Naive thymus-derived CD4-positive, alpha-beta T cell (primary cell): ENCODE measurements around the gene MAP2K5. TPM values are rescaled to one million over a fixed set of nuclear protein-coding genes. Genes with fewer than 3 reads are reported as not detected.

Experiments used
- ATAC-seq: fragments of 150-1000 bp; cut with Tn5 transposase; 2 replicates; pipeline ENCODE4 v1.10.0; 2021; ENCODE audit warnings: mild to moderate bottlenecking, moderate library complexity
- CTCF ChIA-PET: fragments of 350-600 bp; sonication (Branson Sonifier 250); formaldehyde crosslinking; loops from one replicate; lab custom pipeline; 2021; ENCODE audit warnings: antibody characterized with exemption; lab: Charles Lee
- POLR2A ChIA-PET: fragments of 350-600 bp; sonication (Branson Sonifier 250); formaldehyde crosslinking; loops from one replicate; lab custom pipeline; 2021; ENCODE audit warnings: antibody characterized with exemption, inconsistent platforms; lab: Charles Lee
- DNase-seq, 9 donors: peaks; one replicate each; pipeline versions ENCODE4 v3.0.0 to v3.0.0-alpha.2; 2020 to 2022; ENCODE audit warnings: mixed read lengths in 1 of 9
- H3K27ac ChIP-seq: one replicate; pipeline ENCODE4 v1.7.0; 2013; ENCODE audit warnings: mild to moderate bottlenecking, low read depth, low read length, moderate library complexity
- H3K27me3 ChIP-seq, 2 donors: one replicate each; pipeline ENCODE4 v1.7.0; 2013; ENCODE audit warnings: low read length in 2 of 2, mild to moderate bottlenecking in 2 of 2, moderate library complexity in 2 of 2; ENCODE audit not compliant: control insufficient read depth in 2 of 2, insufficient read depth in 2 of 2
- H3K36me3 ChIP-seq, 3 experiments: 1 replicate in 2 of 3; 2 replicates in 1 of 3; pipeline ENCODE4 v1.7.0; 2013; ENCODE audit warnings: low read length in 3 of 3, mild to moderate bottlenecking in 3 of 3, moderate library complexity in 1 of 3; ENCODE audit not compliant: insufficient read depth in 3 of 3, control insufficient read depth in 2 of 3
- H3K4me1 ChIP-seq, 2 donors: one replicate each; pipeline ENCODE4 v1.7.0; 2013; ENCODE audit warnings: low read length in 2 of 2, mild to moderate bottlenecking in 2 of 2, moderate library complexity in 1 of 2; ENCODE audit not compliant: control insufficient read depth in 2 of 2, insufficient read depth in 2 of 2
- H3K4me3 ChIP-seq: 2 replicates; pipeline ENCODE4 v1.7.0; 2013; ENCODE audit warnings: mild to moderate bottlenecking, low read length
- H3K9me3 ChIP-seq, 3 experiments: 1 replicate in 2 of 3; 2 replicates in 1 of 3; pipeline ENCODE4 v1.7.0; 2013; ENCODE audit warnings: low read length in 3 of 3; ENCODE audit not compliant: control insufficient read depth in 2 of 3
- H3K27ac Mint-ChIP-seq, 9 donors: one replicate each; pipeline ENCODE4 v1.8.0; 2020 to 2022; ENCODE audit warnings: mixed read lengths in 9 of 9, mild to moderate bottlenecking in 8 of 9, moderate library complexity in 5 of 9, inconsistent platforms in 2 of 9
- H3K27me3 Mint-ChIP-seq, 5 donors: one replicate each; pipeline ENCODE4 v1.8.0; 2021 to 2022; ENCODE audit warnings: mixed read lengths in 5 of 5, mild to moderate bottlenecking in 1 of 5
- H3K36me3 Mint-ChIP-seq, 5 donors: one replicate each; pipeline ENCODE4 v1.8.0; 2020 to 2022; ENCODE audit warnings: mixed read lengths in 5 of 5, mild to moderate bottlenecking in 3 of 5, inconsistent platforms in 1 of 5
- H3K4me1 Mint-ChIP-seq, 7 donors: one replicate each; pipeline ENCODE4 v1.8.0; 2020 to 2022; ENCODE audit warnings: mixed read lengths in 7 of 7, mild to moderate bottlenecking in 3 of 7, inconsistent platforms in 1 of 7
- H3K4me3 Mint-ChIP-seq, 10 donors: one replicate each; pipeline ENCODE4 v1.8.0; 2020 to 2022; ENCODE audit warnings: mild to moderate bottlenecking in 10 of 10, mixed read lengths in 10 of 10, moderate library complexity in 6 of 10, inconsistent platforms in 2 of 10
- H3K9me3 Mint-ChIP-seq, 11 donors: one replicate each; pipeline ENCODE4 v1.8.0; 2020 to 2022; ENCODE audit warnings: mixed read lengths in 11 of 11, mild to moderate bottlenecking in 4 of 11, inconsistent platforms in 1 of 11, moderate library complexity in 1 of 11
- intact Hi-C, 2 donors: fragments of 100-400 bp; cut with micrococcal nuclease; formaldehyde crosslinking; loops; one replicate each; pipeline ENCODE4 v1.15.1; 2023
- polyA plus RNA-seq, 2 donors: library from polyadenylated mRNA; unstranded; fragments of 300-500 nt; fragmentation: Illumina TruSeq; gene quantifications; one replicate each; pipeline ENCODE4 v1.2.3, GENCODE V29; 2021
- total RNA-seq, 6 experiments: library from RNA in 5 of 6; stranded (reverse) in 5 of 6; gene quantifications; 1 replicate in 5 of 6; 2 replicates in 1 of 6; pipeline ENCODE4 v1.2.3 and lab custom pipeline; 2021 to 2026

Gene MAP2K5
- total and polyA plus RNA-seq, 7 experiments from 2014 or later: 22.7 to 43.4 (median 33.9) TPM

DNA sequence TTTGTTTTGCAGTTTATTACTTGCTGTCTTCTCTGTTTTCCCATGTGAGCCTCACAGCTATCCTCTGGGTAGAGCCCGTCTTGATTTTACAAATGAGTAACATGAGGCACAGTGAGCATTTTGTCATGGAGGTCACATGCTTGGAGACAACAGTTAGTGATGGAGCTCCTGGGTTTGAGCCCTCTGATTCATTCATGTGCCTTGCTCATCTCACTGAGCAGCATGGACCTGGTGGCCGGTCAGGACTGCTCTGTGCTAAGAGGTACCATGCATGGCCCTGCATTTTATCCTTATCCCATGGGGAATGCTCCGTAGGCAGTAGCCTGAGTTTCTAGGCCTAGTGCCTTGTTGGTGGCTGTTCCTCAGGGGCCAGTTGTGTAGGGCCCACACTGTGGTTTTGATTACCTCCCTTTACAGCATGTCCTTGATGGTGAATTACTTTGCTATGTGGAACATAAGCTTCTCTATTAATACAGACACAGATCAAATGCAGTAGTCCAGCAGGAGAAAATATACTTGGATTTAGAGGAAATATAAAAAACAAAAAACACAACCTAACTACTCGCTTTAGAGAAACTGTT, 35.6 kb downstream of the MAP2K5 start:
- no peaks in the 10 kb centered on the region for H3K36me3 ChIP-seq
- peaks cover 0 to 4% (median 0%) of the 10 kb centered on the region in 7 donors for H3K4me1 Mint-ChIP-seq
- H3K27ac Mint-ChIP-seq: no peak overlapping the region
- no peak overlapping the region for H3K4me3 Mint-ChIP-seq
- H3K9me3 Mint-ChIP-seq: no peaks in the 10 kb centered on the region
- intact Hi-C loops: no loop called here
- no peak overlapping the region for H3K27ac ChIP-seq
- H3K36me3 Mint-ChIP-seq: peaks cover 0 to 28% (median 14%) of the 10 kb centered on the region in 5 donors
- DNase-seq (no peak), ATAC-seq (no peak)
- ChIA-PET POLR2A (no interaction called here), CTCF (no interaction called here)
- H3K27me3 Mint-ChIP-seq: no peaks in the 10 kb centered on the region
- no peaks in the 10 kb centered on the region for H3K4me1 ChIP-seq
- no peaks in the 10 kb centered on the region for H3K9me3 ChIP-seq
- H3K27me3 ChIP-seq: no peaks in the 10 kb centered on the region
- no peak overlapping the region for H3K4me3 ChIP-seq

DNA sequence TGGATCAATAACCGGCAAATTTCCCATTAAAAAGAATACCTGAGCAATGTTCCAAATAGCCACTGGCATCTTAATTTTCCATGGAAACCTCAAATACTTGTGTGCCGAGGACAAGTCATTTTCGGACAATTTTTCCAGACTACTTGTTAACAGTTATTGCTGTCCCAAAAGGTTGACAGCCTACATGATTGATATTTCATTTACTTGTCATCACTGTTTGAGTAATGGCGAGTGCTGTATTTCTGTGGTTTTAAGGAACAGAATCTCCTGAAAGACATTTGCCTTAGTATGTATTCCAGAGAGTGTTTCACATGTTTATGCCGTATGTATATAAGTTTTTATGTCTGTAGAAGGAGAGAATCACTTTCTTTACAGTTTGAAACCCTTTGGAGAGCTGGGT, 36.7 kb downstream of the MAP2K5 start:
- no peaks in the 10 kb centered on the region for H3K4me1 ChIP-seq
- no peak overlapping the region for H3K27ac ChIP-seq
- H3K9me3 Mint-ChIP-seq: no peaks in the 10 kb centered on the region
- H3K27ac Mint-ChIP-seq: no peak overlapping the region
- ATAC-seq (no peak), DNase-seq (no peak)
- peaks cover 0 to 3% (median 0%) of the 10 kb centered on the region in 7 donors for H3K4me1 Mint-ChIP-seq
- no peaks in the 10 kb centered on the region for H3K27me3 Mint-ChIP-seq
- intact Hi-C loops: no loop called here
- CTCF ChIA-PET: no interaction called here
- H3K36me3 ChIP-seq: no peaks in the 10 kb centered on the region
- POLR2A ChIA-PET: no interaction called here
- no peaks in the 10 kb centered on the region for H3K27me3 ChIP-seq
- no peaks in the 10 kb centered on the region for H3K9me3 ChIP-seq
- no peak overlapping the region for H3K4me3 ChIP-seq
- H3K4me3 Mint-ChIP-seq: no peak overlapping the region
- peaks cover 0 to 23% (median 18%) of the 10 kb centered on the region in 5 donors for H3K36me3 Mint-ChIP-seq

DNA sequence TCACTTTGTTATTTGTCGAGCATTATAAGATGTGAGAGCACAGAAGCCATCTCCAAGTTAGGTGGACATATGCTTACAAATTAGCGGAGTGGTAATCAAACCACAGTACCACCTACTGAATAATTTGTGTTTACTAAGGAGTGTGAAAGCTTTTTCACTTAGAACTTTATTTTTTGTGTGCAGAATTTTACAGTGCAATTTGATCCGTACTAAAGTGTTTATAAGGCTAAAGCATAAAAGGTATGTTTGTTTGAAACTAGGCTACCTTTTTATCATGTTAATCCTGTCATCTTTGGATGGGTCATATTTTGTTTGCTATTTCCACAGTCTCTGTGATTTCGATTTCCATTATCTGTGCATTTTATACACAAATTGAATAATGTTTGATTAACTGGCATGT, 37.5 kb downstream of the MAP2K5 start:
- H3K9me3 ChIP-seq: no peaks in the 10 kb centered on the region
- Mint-ChIP-seq H3K9me3 (no peaks in the 10 kb centered on the region), H3K27me3 (no peaks in the 10 kb centered on the region), H3K36me3 (peaks cover 0 to 22% (median 18%) of the 10 kb centered on the region in 5 donors), H3K4me1 (peaks cover 0 to 3% (median 0%) of the 10 kb centered on the region in 7 donors), H3K27ac (no peak overlapping the region), H3K4me3 (no peak overlapping the region)
- H3K27me3 ChIP-seq: no peaks in the 10 kb centered on the region
- H3K36me3 ChIP-seq: no peaks in the 10 kb centered on the region
- CTCF ChIA-PET: no interaction called here
- ATAC-seq: no peak
- H3K27ac ChIP-seq: no peak overlapping the region
- H3K4me3 ChIP-seq: no peak overlapping the region
- H3K4me1 ChIP-seq: no peaks in the 10 kb centered on the region
- POLR2A ChIA-PET: no interaction called here
- DNase-seq: no peak
- intact Hi-C loops: no loop called here

DNA sequence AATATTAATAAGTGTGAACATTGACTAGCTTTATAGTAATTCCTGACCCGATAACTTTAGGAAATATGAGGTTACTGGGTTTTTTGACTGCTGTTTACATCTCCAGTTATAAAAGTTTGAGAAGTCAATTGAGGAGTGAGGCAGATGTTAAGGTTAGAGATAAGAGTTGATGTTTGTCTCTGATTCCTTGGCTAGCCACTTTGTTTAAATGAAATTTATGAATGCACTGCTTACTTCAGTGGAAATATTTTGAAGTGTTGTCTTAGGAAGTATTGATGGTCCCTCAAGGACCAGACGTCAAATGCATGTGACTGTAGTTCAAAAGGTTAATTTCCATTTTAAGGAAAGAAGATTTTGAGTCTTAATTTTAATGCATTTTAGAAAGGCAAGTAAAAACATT, 41.7 kb downstream of the MAP2K5 start:
- H3K4me3 ChIP-seq: no peak overlapping the region
- H3K36me3 Mint-ChIP-seq: peaks cover 12 to 50% (median 44%) of the 10 kb centered on the region in 5 donors
- H3K9me3 Mint-ChIP-seq: no peaks in the 10 kb centered on the region
- H3K4me3 Mint-ChIP-seq: no peak overlapping the region
- ChIA-PET CTCF (interaction anchor here (0.9 kb wide), 1 partner anchor 127 kb away, joined by 3 read pairs; no protein-coding TSS in a partner anchor), POLR2A (no interaction called here)
- ATAC-seq: no peak
- H3K9me3 ChIP-seq: no peaks in the 10 kb centered on the region
- H3K27me3 Mint-ChIP-seq: no peaks in the 10 kb centered on the region
- intact Hi-C loops: no loop called here
- peaks cover 0 to 23% (median 0%) of the 10 kb centered on the region in 3 experiments for H3K36me3 ChIP-seq
- H3K4me1 Mint-ChIP-seq: peaks cover 0 to 7% (median 0%) of the 10 kb centered on the region in 7 donors
- DNase-seq: no peak
- no peak overlapping the region for H3K27ac ChIP-seq
- no peaks in the 10 kb centered on the region for H3K4me1 ChIP-seq
- no peak overlapping the region for H3K27ac Mint-ChIP-seq
- H3K27me3 ChIP-seq: no peaks in the 10 kb centered on the region

- H3K36me3 Mint-ChIP-seq: peaks cover 12 to 52% (median 47%) of the 10 kb centered on the region in 5 donors
- no peak overlapping the region for H3K4me3 ChIP-seq
Measured at GRCh38 chr15:67585681-67586080, 43.2 kb downstream of the MAP2K5 start.

GRCh38 chr15:67587331-67587730, 44.8 kb downstream of the MAP2K5 start:
- Mint-ChIP-seq H3K4me3 (no peak overlapping the region), H3K9me3 (no peaks in the 10 kb centered on the region), H3K4me1 (peaks cover 0 to 7% (median 0%) of the 10 kb centered on the region in 7 donors), H3K27ac (no peak overlapping the region), H3K27me3 (no peaks in the 10 kb centered on the region), H3K36me3 (peaks cover 12 to 48% (median 43%) of the 10 kb centered on the region in 5 donors)
- intact Hi-C loops: no loop called here
- ChIA-PET POLR2A (no interaction called here), CTCF (interaction anchor here (0.6 kb wide), 1 partner anchor 23 kb away, joined by 3 read pairs; no protein-coding TSS in a partner anchor)
- Histone ChIP-seq H3K4me3 (no peak overlapping the region), H3K27me3 (no peaks in the 10 kb centered on the region), H3K9me3 (no peaks in the 10 kb centered on the region), H3K36me3 (peaks cover 0 to 28% (median 0%) of the 10 kb centered on the region in 3 experiments), H3K4me1 (no peaks in the 10 kb centered on the region), H3K27ac (no peak overlapping the region)
- DNase-seq: no peak
- no peak for ATAC-seq

More at GRCh38 chr15:67585681-67586080, 43.2 kb downstream of the MAP2K5 start:
- peaks cover 0 to 28% (median 0%) of the 10 kb centered on the region in 3 experiments for H3K36me3 ChIP-seq
- no peak overlapping the region for H3K27ac ChIP-seq
- DNase-seq (no peak), ATAC-seq (no peak)
- H3K4me1 ChIP-seq: no peaks in the 10 kb centered on the region
- Mint-ChIP-seq H3K27ac (no peak overlapping the region), H3K4me3 (no peak overlapping the region), H3K27me3 (no peaks in the 10 kb centered on the region), H3K4me1 (peaks cover 0 to 7% (median 0%) of the 10 kb centered on the region in 7 donors), H3K9me3 (no peaks in the 10 kb centered on the region)
- intact Hi-C loops: no loop called here
- H3K27me3 ChIP-seq: no peaks in the 10 kb centered on the region
- CTCF ChIA-PET: no interaction called here
- POLR2A ChIA-PET: no interaction called here
- no peaks in the 10 kb centered on the region for H3K9me3 ChIP-seq

- Mint-ChIP-seq H3K27ac (no peak overlapping the region), H3K4me3 (no peak overlapping the region), H3K27me3 (no peaks in the 10 kb centered on the region), H3K4me1 (peaks cover 0 to 7% (median 0%) of the 10 kb centered on the region in 7 donors), H3K9me3 (no peaks in the 10 kb centered on the region), H3K36me3 (peaks cover 12 to 48% (median 42%) of the 10 kb centered on the region in 5 donors)
- Histone ChIP-seq H3K27ac (no peak overlapping the region), H3K9me3 (no peaks in the 10 kb centered on the region), H3K36me3 (peaks cover 0 to 28% (median 0%) of the 10 kb centered on the region in 3 experiments), H3K4me1 (no peaks in the 10 kb centered on the region), H3K27me3 (no peaks in the 10 kb centered on the region), H3K4me3 (no peak overlapping the region)
- DNase-seq (no peak), ATAC-seq (no peak)
- POLR2A ChIA-PET: no interaction called here
- intact Hi-C loops: no loop called here
- CTCF ChIA-PET: no interaction called here
Measured at GRCh38 chr15:67587754-67588153, 45.3 kb downstream of the MAP2K5 start.
